ENCODE data around the gene CUEDC2. TPM values are rescaled to one million over a fixed set of nuclear protein-coding genes. Genes with fewer than 3 reads are reported as not detected.

Gene CUEDC2
- total RNA-seq, 1 experiment from 2014 or later, result 179 TPM

- DNase-seq (ENCODE audit: low read depth), result no peak
- in situ Hi-C loops (cut with HindIII; ENCODE audit: low pct_unique_long_range_greater_than_20kb, low sequenced_read_pairs), result no loop called here
Measured at GRCh38 chr10:102389894-102390293, 42.5 kb downstream of the CUEDC2 start.

DNA sequence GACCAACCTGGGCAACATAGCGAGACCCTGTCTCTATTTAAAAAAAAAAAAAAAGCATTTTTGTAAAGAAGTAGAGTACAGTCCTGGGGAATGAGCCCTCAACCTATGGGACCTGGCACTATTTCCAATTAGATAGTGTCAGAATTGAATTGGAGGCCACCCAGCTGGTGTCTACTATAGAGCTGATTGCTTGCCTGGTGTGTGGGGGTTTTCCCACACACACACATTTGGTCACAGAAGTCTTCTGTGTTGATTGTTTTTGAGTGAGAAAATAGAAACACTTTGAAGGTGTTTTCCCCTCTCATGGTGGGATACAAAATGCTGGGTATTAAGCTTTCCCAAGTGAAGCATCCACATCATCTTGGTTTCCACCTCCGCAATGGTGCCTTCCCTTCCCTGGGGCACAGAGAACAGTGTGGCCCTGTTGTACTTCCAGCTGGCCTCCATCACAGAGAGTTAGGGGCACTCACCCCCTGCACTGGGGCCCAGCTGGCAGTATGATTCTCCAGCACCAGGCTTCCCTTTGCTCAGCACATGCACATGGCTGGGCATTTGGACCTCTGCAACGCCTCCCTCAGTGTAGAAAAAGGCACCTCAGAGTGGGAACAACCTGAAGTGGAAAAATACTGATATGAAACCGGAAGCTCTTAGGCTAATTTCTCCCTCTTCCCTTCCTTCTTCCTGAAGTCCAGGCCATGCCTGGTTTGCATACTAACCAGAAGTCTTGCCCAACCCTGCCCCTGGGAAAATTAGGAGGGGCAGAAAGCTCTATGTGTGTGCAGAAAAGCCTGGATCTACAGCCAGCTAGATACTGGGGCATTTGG, 47.6 kb downstream of the CUEDC2 start:
- in situ Hi-C loops (cut with HindIII; ENCODE audit: low pct_unique_long_range_greater_than_20kb, low sequenced_read_pairs), result no loop called here
- no peak for DNase-seq (ENCODE audit: low read depth)

- no peak for DNase-seq (ENCODE audit: low read depth)
- in situ Hi-C loops (cut with HindIII; ENCODE audit: low pct_unique_long_range_greater_than_20kb, low sequenced_read_pairs), result no loop called here
Measured at GRCh38 chr10:102384053-102384452, 48.3 kb downstream of the CUEDC2 start.

GRCh38 chr10:102382871-102383270, 49.5 kb downstream of the CUEDC2 start:
- DNase-seq (ENCODE audit: low read depth), result no peak
- in situ Hi-C loops (cut with HindIII; ENCODE audit: low pct_unique_long_range_greater_than_20kb, low sequenced_read_pairs), result no loop called here

- no peak for DNase-seq (ENCODE audit: low read depth)
- in situ Hi-C loops (cut with HindIII; ENCODE audit: low pct_unique_long_range_greater_than_20kb, low sequenced_read_pairs), result no loop called here
Measured at GRCh38 chr10:102381983-102382382, 50.4 kb downstream of the CUEDC2 start.

DNA sequence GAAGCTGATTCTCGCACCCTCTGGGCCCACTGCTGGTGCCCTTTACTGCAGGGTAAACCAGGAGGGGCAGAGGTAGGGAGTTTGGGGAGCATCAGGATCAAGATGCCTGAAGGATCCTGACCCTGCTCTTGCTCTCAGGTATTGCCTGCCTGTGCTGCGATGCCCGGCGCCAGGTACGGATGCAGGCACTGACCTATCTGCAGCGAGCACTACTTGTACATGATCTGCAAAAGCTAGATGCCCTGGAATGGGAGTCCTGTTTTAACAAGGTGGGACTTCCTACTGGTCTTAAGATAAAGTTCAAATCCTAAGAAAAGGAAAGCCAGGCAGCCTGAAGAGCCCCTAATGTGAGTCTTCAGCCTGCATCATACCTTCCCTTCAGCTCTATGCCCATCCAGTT, 53.0 kb downstream of the CUEDC2 start:
- in situ Hi-C loops (cut with HindIII; ENCODE audit: low pct_unique_long_range_greater_than_20kb, low sequenced_read_pairs), result no loop called here

GRCh38 chr10:102376901-102377300, 55.5 kb downstream of the CUEDC2 start:
- DNase-seq (ENCODE audit: low read depth), result no peak
- in situ Hi-C loops (cut with HindIII; ENCODE audit: low pct_unique_long_range_greater_than_20kb, low sequenced_read_pairs), result no loop called here

More for the DNA sequence above, 53.0 kb downstream of the CUEDC2 start:
- DNase-seq (ENCODE audit: low read depth), result no peak

DNA sequence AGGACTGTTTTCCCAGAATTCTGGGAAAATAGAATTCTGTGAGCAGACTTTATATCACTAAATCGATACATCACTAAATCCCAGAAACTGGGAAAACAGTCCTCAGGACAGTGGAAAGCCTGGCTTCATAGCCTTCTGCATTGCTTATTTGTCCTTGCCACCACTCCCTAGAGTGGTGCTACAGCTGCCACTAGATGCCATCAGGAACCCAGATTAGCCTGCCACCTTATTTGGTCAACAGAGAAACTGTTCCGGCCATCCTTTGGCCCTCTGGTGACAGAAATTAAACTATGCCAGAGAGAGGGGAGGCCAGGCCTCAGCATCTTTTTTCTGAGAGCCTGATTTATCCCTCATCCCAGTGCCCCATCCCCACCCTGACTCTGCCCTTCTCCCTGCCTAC, 56.5 kb downstream of the CUEDC2 start:
- in situ Hi-C loops (cut with HindIII; ENCODE audit: low pct_unique_long_range_greater_than_20kb, low sequenced_read_pairs), result no loop called here
- DNase-seq (ENCODE audit: low read depth), result no peak

DNA sequence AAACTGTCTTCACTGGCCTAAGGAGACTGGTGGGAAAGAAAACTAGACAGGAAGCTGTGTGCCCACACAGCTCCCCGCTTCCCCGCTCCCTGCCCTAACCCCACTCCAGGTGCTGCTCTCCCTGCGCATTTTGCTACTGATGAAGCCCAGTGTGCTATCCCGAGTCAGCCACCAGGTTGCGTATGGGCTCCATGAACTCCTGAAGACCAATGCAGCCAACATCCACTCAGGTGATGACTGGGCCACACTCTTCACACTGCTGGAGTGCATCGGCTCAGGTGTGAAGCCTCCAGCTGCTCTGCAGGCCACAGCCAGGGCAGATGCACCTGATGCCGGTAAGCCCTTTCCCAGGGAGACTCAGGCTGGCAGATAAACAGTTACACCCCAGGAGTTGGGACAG, 57.1 kb downstream of the CUEDC2 start:
- in situ Hi-C loops (cut with HindIII; ENCODE audit: low pct_unique_long_range_greater_than_20kb, low sequenced_read_pairs), result no loop called here

More for the DNA sequence above, 57.1 kb downstream of the CUEDC2 start:
- DNase-seq (ENCODE audit: low read depth), result no peak

Other genes starting within 250 kb of the CUEDC2 start
- 0.12 and 0.78 TPM in 2 replicates for gene ELOVL3, start 206.3 kb downstream of the CUEDC2 start, total RNA-seq (2014; rRNA removed; shearing (Covaris generic); ENCODE audit: low replicate concordance)
- not detected in 2 replicates for gene PITX3, start 191.1 kb downstream of the CUEDC2 start, total RNA-seq (2014; rRNA removed; shearing (Covaris generic); ENCODE audit: low replicate concordance)
- 14.2 and 14.8 TPM in 2 replicates for gene GBF1, start 187.0 kb downstream of the CUEDC2 start, total RNA-seq (2014; rRNA removed; shearing (Covaris generic); ENCODE audit: low replicate concordance)
- gene NFKB2, start 36.9 kb downstream of the CUEDC2 start, total RNA-seq (2014; rRNA removed; shearing (Covaris generic); ENCODE audit: low replicate concordance), result 47.8 and 50.8 TPM in 2 replicates
- gene PSD, start 13.8 kb downstream of the CUEDC2 start, total RNA-seq (2014; rRNA removed; shearing (Covaris generic); ENCODE audit: low replicate concordance), result 0.78 and 0.87 TPM in 2 replicates
- 18.6 and 28.2 TPM in 2 replicates for gene FBXL15, start 11.7 kb downstream of the CUEDC2 start, total RNA-seq (2014; rRNA removed; shearing (Covaris generic); ENCODE audit: low replicate concordance)
- gene C10orf95, start 19.0 kb upstream of the CUEDC2 start, total RNA-seq (2014; rRNA removed; shearing (Covaris generic); ENCODE audit: low replicate concordance), result not detected in 2 replicates
- 79.3 and 94.4 TPM in 2 replicates for gene ACTR1A, start 70.1 kb upstream of the CUEDC2 start, total RNA-seq (2014; rRNA removed; shearing (Covaris generic); ENCODE audit: low replicate concordance)
- 0.84 and 2.9 TPM in 2 replicates for gene SUFU, start 71.4 kb upstream of the CUEDC2 start, total RNA-seq (2014; rRNA removed; shearing (Covaris generic); ENCODE audit: low replicate concordance)
- 69.2 and 73.4 TPM in 2 replicates for gene TRIM8, start 211.9 kb upstream of the CUEDC2 start, total RNA-seq (2014; rRNA removed; shearing (Covaris generic); ENCODE audit: low replicate concordance)

Data from Caki2 (cell line).